HG02623 (cell line): Measurements from ENCODE around the gene ABHD2.
"Not testable (repeated sequence)": the region's sequence is repeated elsewhere in the genome, so short reads cannot be mapped to it uniquely, and the experiment has no call there.

Experiments
- ATAC-seq: cut with Tn5 transposase; IDR thresholded peaks from one replicate; pipeline ENCODE4 v1.9.1; 2021; ENCODE audit warnings: moderate library complexity; ENCODE audit not compliant: unreplicated experiment

ABHD2 gene

DNA sequence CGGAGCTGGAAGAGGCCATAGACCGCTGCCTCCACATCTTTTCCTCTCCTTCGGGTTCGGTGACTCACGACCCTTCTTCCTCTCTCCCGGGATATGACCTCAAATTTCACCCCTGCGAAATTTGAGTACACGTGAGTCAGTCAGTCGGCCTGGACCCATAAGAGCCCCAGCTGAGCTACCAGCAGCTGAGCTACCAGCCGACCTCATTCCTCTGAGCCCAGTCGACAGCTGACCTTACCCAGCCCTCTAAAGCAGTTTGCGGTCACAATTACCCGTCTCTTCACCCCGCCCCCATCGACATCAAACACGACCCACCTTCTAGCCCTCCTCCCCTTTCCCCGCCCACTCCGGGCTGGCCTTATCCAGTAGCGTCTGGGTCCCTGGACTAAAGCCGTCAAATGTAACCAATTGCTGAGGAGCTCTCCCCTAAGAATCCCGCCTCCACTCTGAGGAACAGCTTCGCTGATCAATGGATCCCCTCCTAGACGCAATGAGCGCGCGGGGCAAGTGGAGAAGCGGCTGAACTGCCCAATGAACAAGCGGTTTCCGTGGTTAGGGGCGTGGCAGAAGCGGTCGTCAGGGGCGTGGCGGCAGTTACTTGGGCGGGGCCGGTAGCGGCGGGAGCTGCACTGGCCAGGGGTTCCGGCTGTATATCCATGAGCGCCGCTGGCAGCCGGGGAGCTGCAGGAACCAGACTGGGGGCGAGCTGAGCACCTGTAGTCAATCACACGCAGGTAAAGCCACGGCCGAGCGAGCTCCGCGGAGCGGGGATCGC, at the start of gene ABHD2:
Gene ABHD2 (plus strand): TSS at position 627 of the 775 bp plus-strand sequence. CDS start 27,872 bp downstream, outside the sequence.
- ATAC-seq, result peak; percentile 98

- no peak for ATAC-seq
Observed at GRCh38 chr15:89039142-89039541, 49.1 kb upstream of the ABHD2 start.

DNA sequence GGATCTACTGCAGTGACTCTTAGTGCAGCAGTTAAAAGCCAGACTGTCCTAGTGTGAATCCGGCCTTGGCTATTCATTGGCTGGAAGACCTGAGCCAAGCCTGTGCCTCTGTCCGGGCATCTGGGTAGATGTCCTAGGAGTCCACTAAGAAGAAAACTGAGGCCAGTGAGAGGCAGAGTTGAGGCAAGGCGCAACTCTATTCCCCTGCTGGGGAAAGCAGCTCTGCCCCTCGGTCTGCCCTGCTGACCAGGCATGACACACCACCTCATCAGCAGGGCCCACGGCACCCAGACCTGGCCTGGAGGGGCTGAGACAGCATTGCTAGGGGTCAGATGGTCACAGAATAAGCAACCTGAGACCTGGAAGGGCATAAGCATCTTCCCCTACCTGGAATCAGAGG, 46.7 kb upstream of the ABHD2 start:
- ATAC-seq, result no peak

- no peak for ATAC-seq
Observed at GRCh38 chr15:89042387-89042786, 45.9 kb upstream of the ABHD2 start.

- no peak for ATAC-seq
Observed at GRCh38 chr15:89043031-89044002, 44.9 kb upstream of the ABHD2 start.

DNA sequence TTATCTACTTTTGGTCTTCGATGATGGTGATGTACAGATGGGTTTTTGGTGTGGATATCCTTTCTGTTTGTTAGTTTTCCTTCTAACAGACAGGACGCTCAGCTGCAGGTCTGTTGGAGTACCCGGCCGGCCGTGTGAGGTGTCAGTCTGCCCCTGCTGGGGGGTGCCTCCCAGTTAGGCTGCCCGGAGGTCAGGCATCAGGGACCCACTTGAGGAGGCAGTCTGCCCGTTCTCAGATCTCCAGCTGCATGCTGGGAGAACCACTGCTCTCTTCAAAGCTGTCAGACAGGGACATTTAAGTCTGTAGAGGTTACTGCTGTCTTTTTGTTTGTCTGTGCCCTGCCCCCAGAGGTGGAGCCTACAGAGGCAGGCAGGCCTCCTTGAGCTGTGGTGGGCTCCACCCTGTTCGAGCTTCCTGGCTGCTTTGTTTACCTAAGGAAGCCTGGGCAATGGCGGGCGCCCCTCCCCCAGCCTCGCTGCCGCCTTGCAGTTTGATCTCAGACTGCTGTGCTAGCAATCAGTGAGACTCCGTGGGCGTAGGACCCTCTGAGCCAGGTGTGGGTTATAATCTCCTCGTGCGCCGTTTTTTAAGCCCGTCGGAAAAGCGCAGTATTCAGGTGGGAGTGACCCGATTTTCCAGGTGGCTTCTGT, 39.1 kb upstream of the ABHD2 start:
- not testable (repeated sequence) for ATAC-seq

DNA sequence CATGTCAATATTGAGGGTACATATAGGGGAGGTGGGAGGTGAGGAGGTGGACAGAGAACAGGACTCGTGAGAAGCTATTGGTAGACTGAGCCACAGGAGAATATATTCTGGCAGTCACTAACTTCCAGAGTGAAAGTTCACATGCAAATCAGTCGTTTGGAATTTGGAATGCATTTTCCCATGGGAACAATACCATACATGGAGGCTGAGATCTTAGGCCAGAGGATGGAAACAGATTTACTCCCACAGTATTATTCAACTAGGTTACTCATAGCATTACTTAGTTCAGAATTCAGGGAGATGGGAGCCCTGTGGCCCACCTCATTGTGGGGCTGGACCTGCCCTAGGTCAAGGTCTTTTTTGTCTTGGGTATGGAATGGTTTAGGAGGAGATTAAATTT, 36.4 kb upstream of the ABHD2 start:
- no peak for ATAC-seq

DNA sequence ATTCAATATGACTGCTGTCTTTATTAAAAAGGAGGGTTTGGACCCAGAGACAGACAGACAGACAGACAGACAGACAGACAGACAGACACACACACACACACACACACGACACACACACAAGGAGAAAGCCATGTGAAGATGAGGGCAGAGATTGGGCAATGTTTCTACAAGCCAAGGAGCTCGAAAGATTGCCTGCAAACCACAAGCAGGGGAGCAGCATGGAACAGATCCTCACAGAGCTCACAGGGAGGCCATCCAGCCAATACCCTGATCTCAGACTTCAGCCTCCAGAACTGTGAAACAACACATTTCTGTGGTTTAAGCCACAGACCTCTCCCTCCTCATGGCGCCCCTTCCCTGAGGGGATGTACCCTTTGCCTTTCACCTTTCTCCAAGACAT, 35.8 kb upstream of the ABHD2 start:
- ATAC-seq, result no peak

DNA sequence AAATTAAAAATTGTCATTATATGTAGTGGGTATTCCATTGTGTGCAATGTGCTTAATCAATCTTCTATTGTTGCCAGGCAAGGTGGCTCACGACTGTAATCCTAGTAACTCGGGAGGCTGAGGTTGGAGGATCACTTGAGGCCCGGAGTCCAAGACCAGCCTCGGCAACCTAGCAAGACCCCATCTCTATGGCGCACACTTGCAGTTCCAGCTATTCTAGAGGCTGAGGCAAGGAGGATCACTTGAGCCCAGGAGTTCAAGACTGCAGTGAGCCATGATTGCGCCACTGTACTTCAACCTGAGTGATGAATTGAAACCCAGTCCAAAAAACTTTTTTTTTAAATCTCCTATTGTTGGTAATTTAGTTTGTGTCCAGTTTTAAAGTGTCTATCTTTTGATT, 33.4 kb upstream of the ABHD2 start:
- ATAC-seq, result no peak

- peak; percentile 74 for ATAC-seq
Observed at GRCh38 chr15:89057506-89058133, 30.6 kb upstream of the ABHD2 start.

- no peak for ATAC-seq
Observed at GRCh38 chr15:89058376-89058775, 29.9 kb upstream of the ABHD2 start.

GRCh38 chr15:89058876-89059405, 29.3 kb upstream of the ABHD2 start:
- ATAC-seq, result no peak

DNA sequence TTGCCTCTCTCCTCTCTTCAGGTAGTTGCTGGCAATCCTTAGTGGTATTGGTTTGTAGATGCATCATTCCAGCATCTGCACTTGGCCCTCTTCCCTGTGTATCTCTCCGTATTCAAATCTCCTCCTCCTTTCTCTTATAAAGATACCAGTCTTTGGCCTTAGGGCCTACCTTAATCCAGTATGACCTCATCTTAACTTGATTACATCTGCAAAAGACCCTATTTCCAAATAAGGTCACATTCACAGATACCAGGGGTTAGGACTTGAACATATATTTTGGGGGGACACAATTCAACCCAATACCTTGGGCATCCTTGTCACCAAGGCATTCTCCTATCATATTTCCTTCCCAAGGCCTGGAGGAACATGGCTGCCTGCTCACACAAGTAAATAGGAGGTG, 22.0 kb upstream of the ABHD2 start:
- ATAC-seq, result no peak

DNA sequence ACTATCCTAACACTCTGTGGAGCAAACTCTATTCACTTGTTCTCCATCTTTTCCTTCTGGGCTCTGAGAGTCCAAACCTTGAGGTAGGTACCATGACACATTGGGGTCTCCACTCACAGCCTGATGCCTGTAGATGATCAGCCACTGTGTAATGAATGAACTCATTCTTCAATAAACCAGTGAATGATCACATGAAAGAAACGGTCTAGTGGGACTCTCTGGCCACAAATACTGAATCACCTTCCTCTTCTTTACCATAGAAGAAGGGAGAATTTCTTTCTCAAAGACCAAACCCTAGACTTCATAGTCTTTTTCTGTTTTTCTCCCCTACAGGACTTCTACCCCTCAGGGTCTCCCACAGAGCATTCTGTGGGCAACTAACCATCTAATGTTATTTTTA, 20.5 kb upstream of the ABHD2 start:
- no peak for ATAC-seq

GRCh38 chr15:89068325-89068784, 19.9 kb upstream of the ABHD2 start:
- ATAC-seq, result peak; percentile 87

- ATAC-seq, result no peak
Observed at GRCh38 chr15:89070197-89071124, 17.8 kb upstream of the ABHD2 start.

DNA sequence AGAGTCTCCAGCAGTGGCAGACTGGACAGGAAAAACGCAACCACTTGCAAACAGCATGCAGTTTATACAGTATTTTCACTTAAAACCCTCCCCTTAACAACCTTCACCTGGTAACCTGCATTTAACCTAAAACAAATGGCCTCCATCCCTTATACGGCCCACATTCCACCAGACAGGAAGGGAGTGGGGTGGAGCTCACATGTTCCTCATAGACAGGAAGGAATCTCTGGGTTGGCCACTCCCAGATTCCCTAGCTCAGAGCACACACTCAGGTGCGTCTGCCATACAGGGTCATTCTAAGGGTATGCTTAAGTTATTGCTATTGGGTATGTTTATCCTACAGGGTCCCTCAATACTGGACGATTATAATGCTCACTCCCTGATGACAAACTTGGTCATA, 16.8 kb upstream of the ABHD2 start:
- ATAC-seq, result no peak

DNA sequence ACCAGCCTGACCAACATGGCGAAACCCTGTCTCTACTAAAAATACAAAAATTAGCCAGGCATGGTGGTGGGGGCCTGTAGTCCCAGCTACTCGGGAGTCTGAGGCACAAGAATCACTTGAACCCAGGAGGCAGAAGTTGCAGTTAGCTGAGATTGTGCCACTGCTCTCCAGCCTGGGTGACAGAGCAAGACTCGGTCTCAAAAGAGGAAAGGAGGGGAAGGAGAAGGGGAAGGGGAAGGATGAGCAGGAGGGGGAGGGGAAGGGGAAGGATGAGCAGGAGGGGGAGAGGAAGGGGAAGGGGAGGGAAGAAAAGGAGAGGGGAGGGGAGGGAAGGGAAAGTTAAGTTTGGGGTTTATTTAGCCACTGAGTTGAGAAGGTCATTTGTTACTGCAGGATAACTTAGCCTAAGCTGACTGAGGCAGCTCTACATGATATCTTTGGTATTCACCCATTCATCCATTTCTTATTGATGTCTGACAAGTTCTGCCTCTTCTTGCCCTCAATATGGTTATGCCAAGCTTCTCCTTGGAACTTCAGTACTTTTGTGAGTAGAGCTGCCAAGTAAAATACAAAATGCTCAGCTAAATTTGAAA, 15.9 kb upstream of the ABHD2 start:
- ATAC-seq, result no peak

- no peak for ATAC-seq
Observed at GRCh38 chr15:89074402-89075012, 13.7 kb upstream of the ABHD2 start.
